Measurements from ENCODE around the gene ZSWIM6.

GRCh38 chr5:61460471-61460870 lies 128.4 kb downstream of the ZSWIM6 start:
- TF ChIP-seq CTCF (conservative IDR thresholded peaks at IDR 0.05; ENCODE audit: low read length) = no peak
- TF ChIP-seq EZH2phosphoT487 (IDR thresholded peaks at IDR 0.05; ENCODE audit: borderline replicate concordance, low read depth, low read length) = no peak
